Ishikawa (cell line): ENCODE data around the gene TAS2R41.

ENCODE experiments used
- CEBPB ChIP-seq: IDR thresholded peaks from 2 replicates; pipeline ENCODE4 v1.6.1; 2012
- CREB1 ChIP-seq: IDR thresholded peaks from 2 replicates; pipeline ENCODE4 v1.6.1; 2012; ENCODE audit warnings: low read depth
- EGR1 ChIP-seq: IDR thresholded peaks from 2 replicates; pipeline ENCODE4 v1.6.1; 2012
- EP300 ChIP-seq: IDR thresholded peaks from 2 replicates; pipeline ENCODE4 v1.6.1; 2012; ENCODE audit warnings: borderline replicate concordance
- FOXM1 ChIP-seq: IDR thresholded peaks from 2 replicates; pipeline ENCODE4 v1.6.1; 2012; ENCODE audit warnings: low read depth, borderline replicate concordance
- NFIC ChIP-seq: IDR thresholded peaks from 2 replicates; pipeline ENCODE4 v1.6.1; 2012
- RAD21 ChIP-seq: IDR thresholded peaks from 2 replicates; pipeline ENCODE4 v1.6.1; 2012; ENCODE audit warnings: low read depth
- TAF1 ChIP-seq: IDR thresholded peaks from 2 replicates; pipeline ENCODE4 v1.6.1; 2012; ENCODE audit warnings: low read depth, mild to moderate bottlenecking
- TCF12 ChIP-seq: IDR thresholded peaks from 2 replicates; pipeline ENCODE4 v1.6.1; 2012; ENCODE audit warnings: low read depth
- TEAD4 ChIP-seq: IDR thresholded peaks from 2 replicates; pipeline ENCODE4 v1.6.1; 2012
- YY1 ChIP-seq: IDR thresholded peaks from 2 replicates; pipeline ENCODE4 v1.6.1; 2012; ENCODE audit warnings: low read depth
- ZBTB7A ChIP-seq: IDR thresholded peaks from 2 replicates; pipeline ENCODE4 v1.6.1; 2012; ENCODE audit warnings: low read depth
- TF ChIP-seq, protein P1 (sequence below): IDR thresholded peaks from 2 replicates; pipeline ENCODE4 v1.6.1; 2012
- TF ChIP-seq, protein P2 (sequence below): IDR thresholded peaks from 2 replicates; pipeline ENCODE4 v1.6.1; 2012; ENCODE audit warnings: low read depth, mild to moderate bottlenecking
- TF ChIP-seq, protein P3 (sequence below): IDR thresholded peaks from 2 replicates; pipeline ENCODE4 v1.6.1; 2012

The TAS2R41 gene

DNA sequence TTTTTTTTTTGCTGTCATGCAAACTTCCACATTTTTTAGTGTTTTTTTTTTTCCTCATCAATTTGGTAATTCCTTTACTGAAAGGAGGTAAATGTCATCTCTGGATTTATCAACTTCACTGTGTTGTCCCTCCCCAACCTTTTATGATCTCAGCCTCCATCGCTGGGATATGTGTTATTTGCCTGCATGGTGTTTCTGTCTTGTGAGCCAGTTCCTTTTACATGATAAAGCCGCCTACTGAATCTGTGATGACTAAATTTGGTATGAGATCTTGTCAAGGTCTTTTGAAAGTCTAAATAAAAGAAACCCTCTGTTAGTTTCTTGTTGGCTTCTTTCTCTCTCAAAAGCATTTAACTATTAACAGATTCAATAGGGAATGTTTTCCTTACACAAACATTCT, 39.3 kb downstream of the TAS2R41 start:
- TF ChIP-seq EGR1 (no peak), RAD21 (no peak)
- TF ChIP-seq, protein P1, sequence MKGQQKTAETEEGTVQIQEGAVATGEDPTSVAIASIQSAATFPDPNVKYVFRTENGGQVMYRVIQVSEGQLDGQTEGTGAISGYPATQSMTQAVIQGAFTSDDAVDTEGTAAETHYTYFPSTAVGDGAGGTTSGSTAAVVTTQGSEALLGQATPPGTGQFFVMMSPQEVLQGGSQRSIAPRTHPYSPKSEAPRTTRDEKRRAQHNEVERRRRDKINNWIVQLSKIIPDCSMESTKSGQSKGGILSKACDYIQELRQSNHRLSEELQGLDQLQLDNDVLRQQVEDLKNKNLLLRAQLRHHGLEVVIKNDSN, result no peak

DNA sequence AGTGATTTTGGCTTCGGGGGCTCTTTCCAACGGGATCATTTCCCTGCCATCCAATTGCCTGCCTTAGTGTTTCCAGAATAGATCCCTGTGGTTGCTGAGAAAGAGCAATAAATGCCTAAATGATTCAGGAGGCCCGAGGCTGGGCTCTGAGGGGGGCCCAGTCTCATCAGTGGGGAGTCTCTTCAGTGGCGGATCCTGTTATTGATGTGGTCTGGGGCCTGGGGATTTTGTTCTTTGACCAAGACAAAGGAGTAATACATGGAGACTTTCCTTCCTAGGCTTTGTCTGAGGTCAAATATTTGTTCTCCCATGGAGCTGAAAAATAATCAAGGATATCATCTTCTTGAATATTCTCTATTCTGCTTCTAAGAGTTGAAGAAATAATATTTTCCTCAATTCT, 40.8 kb downstream of the TAS2R41 start:
- TF ChIP-seq, protein P1, result no peak
- no peak for TF ChIP-seq TAF1
- TF ChIP-seq NFIC, result no peak
- TF ChIP-seq, protein P2, sequence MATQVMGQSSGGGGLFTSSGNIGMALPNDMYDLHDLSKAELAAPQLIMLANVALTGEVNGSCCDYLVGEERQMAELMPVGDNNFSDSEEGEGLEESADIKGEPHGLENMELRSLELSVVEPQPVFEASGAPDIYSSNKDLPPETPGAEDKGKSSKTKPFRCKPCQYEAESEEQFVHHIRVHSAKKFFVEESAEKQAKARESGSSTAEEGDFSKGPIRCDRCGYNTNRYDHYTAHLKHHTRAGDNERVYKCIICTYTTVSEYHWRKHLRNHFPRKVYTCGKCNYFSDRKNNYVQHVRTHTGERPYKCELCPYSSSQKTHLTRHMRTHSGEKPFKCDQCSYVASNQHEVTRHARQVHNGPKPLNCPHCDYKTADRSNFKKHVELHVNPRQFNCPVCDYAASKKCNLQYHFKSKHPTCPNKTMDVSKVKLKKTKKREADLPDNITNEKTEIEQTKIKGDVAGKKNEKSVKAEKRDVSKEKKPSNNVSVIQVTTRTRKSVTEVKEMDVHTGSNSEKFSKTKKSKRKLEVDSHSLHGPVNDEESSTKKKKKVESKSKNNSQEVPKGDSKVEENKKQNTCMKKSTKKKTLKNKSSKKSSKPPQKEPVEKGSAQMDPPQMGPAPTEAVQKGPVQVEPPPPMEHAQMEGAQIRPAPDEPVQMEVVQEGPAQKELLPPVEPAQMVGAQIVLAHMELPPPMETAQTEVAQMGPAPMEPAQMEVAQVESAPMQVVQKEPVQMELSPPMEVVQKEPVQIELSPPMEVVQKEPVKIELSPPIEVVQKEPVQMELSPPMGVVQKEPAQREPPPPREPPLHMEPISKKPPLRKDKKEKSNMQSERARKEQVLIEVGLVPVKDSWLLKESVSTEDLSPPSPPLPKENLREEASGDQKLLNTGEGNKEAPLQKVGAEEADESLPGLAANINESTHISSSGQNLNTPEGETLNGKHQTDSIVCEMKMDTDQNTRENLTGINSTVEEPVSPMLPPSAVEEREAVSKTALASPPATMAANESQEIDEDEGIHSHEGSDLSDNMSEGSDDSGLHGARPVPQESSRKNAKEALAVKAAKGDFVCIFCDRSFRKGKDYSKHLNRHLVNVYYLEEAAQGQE, result no peak
- TF ChIP-seq CREB1, result no peak
- no peak for TF ChIP-seq YY1
- no peak for TF ChIP-seq FOXM1
- no peak for TF ChIP-seq RAD21
- TF ChIP-seq EGR1, result no peak
- TF ChIP-seq, protein P3, sequence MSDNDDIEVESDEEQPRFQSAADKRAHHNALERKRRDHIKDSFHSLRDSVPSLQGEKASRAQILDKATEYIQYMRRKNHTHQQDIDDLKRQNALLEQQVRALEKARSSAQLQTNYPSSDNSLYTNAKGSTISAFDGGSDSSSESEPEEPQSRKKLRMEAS, result no peak
- no peak for TF ChIP-seq TCF12
- no peak for TF ChIP-seq ZBTB7A
- no peak for TF ChIP-seq TEAD4

GRCh38 chr7:143518941-143519340, 41.3 kb downstream of the TAS2R41 start:
- TF ChIP-seq CREB1, result no peak
- TF ChIP-seq TCF12, result no peak
- no peak for TF ChIP-seq CEBPB
- TF ChIP-seq EGR1, result no peak
- TF ChIP-seq NFIC, result no peak
- no peak for TF ChIP-seq RAD21
- no peak for TF ChIP-seq TAF1
- no peak for TF ChIP-seq TEAD4
- TF ChIP-seq, protein P3, result no peak
- TF ChIP-seq FOXM1, result no peak
- TF ChIP-seq, protein P1, result no peak
- TF ChIP-seq, protein P2, result no peak
- TF ChIP-seq YY1, result no peak
- TF ChIP-seq EP300, result no peak
- TF ChIP-seq ZBTB7A, result no peak

GRCh38 chr7:143519411-143520131, 41.9 kb downstream of the TAS2R41 start:
- TF ChIP-seq, protein P2, result no peak
- TF ChIP-seq TCF12 (no peak), ZBTB7A (no peak), TEAD4 (no peak), NFIC (no peak), TAF1 (no peak), YY1 (no peak), CREB1 (no peak), EGR1 (no peak)
- TF ChIP-seq, protein P3, result no peak
